ENCODE data around the gene COL4A4.
A peak's percentile ranks its signal among the peaks of the same experiment; 100 is the strongest.

Gene COL4A4

GRCh38 chr2:227161947-227162346 is 2.1 kb downstream of the COL4A4 start:
- DNase-seq (ENCODE audit: low read depth in 2 of 2): no peak

GRCh38 chr2:227160164-227160563 is 3.8 kb downstream of the COL4A4 start:
- DNase-seq (ENCODE audit: low read depth in 2 of 2): no peak

GRCh38 chr2:227154986-227155774 is 8.8 kb downstream of the COL4A4 start:
- DNase-seq (ENCODE audit: low read depth in 2 of 2): peak; percentile 72 to 76

DNA sequence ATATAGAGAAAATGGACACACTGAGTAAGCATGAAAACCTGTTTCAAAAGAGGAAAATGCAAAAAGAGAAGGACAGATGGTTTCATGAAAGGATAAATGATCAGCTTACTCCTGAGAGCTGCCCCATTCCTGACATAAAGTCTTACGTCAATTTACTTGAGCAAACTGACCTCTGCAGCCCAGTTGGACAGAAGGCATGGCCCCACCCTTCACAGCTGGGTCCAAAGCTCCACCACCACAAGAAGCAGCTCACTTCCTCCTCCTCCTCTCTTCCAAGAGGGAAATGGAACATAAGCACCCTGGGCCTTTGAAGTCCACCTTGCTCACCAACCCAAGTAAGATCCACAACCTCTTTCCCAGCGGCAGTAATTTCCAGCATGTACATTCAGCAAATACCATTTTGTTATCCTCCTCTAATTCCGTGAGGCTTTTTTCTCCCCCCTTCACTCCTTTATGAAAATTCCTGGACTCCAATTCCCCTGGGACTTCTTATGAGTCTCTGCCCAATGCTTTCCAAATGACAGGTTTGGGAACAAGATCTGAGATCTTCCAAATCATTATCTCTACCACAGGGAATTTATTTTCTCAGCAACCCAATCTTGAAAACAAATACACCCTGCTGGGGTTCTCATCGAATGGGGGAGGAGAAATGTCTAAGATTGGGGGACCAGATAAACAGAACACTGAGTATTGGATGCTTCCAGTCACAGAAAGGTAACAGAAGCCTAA is 10.1 kb downstream of the COL4A4 start:
- no peak for DNase-seq (ENCODE audit: low read depth in 2 of 2)

DNA sequence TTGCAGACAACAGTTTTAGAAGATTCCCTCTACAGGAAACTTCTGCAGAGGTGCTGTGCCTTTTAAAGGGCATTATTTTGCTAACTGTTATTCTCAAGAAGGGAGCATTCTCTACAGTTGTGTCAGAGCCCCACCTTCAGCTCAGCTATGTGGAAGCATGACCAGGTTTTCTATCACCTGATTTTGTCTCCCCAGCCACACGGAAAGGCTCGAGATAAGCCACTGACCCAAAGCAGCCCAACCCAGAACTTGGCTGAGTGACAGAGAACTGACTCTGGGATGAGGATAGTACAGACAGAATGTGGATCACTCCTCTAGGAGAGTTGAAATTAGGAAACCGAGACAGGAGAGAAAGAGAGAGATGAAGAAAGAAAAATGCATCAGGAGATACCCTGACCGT is 10.7 kb downstream of the COL4A4 start:
- no peak for DNase-seq (ENCODE audit: low read depth in 2 of 2)

DNA sequence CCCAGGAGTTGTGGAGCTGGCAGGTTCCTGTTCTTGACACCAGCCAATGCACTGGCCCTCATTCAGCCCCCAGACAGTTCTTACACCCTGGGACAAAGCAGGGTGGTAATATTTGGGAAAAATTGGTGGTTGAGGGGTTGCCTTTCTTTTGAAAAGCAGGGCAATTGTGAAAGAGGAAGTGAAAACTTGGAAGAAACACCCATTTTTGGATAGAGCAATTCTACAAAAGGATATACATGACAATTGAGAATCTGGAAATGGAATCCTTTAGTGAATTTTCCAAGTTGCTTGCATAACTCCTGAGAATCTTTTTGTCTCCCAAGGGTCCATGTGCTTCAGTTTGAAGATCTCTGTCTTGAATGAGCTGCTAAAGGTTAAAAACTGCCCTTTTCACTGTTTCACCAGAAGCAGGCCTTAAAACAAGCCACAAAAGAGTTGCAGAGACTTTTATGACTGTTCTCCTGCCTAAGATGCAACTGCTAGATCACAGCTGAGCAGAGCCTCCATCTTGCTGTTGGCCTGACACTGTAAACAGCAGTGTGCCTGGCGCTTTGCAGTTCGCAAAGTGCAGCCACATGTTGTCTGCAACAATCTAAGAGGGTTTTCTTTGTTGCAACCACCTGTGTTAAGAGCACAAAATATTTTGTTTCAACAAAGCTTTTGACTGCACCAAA is 11.8 kb downstream of the COL4A4 start:
- DNase-seq (ENCODE audit: low read depth in 2 of 2): no peak

GRCh38 chr2:227150222-227150936 is 13.6 kb downstream of the COL4A4 start:
- DNase-seq (ENCODE audit: low read depth in 2 of 2): no peak

GRCh38 chr2:227148106-227148505 is 15.9 kb downstream of the COL4A4 start:
- DNase-seq (ENCODE audit: low read depth in 2 of 2): no peak

DNA sequence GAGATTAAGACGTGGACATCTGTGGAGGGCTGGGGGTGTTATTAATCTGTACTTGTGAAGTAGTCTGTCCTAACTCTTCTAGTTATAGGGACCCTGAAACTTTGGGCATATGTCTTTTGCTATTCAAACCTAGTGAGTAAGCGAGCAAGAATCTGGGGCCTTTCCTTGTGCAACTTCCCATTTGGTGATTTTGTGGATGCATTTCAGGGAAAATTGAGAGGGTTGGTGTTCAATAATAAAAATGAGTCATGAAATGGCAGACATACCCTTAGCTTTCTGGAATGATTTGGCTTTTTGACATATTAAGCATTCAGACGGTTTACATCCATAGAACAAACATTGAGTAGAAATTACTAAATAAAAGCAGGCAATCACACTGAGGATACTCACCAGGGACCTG is 17.0 kb downstream of the COL4A4 start:
- DNase-seq (ENCODE audit: low read depth in 2 of 2): peak; percentile 41 to 50

DNA sequence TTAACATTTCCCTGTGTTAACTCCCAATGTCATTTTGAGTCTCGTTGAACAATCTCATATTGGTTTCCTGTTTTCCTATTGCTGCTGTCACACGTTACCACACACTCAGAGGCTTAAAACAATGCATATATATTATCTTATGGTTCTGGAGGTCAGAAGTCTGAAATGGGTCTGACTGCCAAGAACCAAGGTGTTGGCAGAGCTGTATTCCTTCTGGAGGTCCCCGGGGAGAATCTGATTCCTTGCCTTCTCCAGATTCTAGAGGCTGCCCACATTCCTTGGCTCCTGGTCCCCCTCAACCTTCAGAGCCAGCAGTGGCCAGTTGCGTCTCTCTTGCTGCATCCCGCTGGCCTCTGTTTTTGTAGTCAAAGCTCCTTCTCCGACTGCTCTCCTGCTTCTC is 17.5 kb downstream of the COL4A4 start:
- no peak for DNase-seq (ENCODE audit: low read depth in 2 of 2)

GRCh38 chr2:227143895-227144294 is 20.1 kb downstream of the COL4A4 start:
- DNase-seq (ENCODE audit: low read depth in 2 of 2): no peak

- no peak for DNase-seq (ENCODE audit: low read depth in 2 of 2)
These were observed 22.7 kb downstream of the COL4A4 start for GRCh38 chr2:227141301-227141700.

GRCh38 chr2:227134591-227134990 is 29.4 kb downstream of the COL4A4 start:
- DNase-seq (ENCODE audit: low read depth in 2 of 2): no peak

GRCh38 chr2:227132986-227133385 is 31.0 kb downstream of the COL4A4 start:
- no peak for DNase-seq (ENCODE audit: low read depth in 2 of 2)

- no peak for DNase-seq (ENCODE audit: low read depth in 2 of 2)
These were observed 33.4 kb downstream of the COL4A4 start for GRCh38 chr2:227130636-227131035.

- DNase-seq (ENCODE audit: low read depth in 2 of 2): no peak
These were observed 36.8 kb downstream of the COL4A4 start for GRCh38 chr2:227127201-227127600.

GRCh38 chr2:227125506-227125905 is 38.5 kb downstream of the COL4A4 start:
- DNase-seq (ENCODE audit: low read depth in 2 of 2): no peak

DNA sequence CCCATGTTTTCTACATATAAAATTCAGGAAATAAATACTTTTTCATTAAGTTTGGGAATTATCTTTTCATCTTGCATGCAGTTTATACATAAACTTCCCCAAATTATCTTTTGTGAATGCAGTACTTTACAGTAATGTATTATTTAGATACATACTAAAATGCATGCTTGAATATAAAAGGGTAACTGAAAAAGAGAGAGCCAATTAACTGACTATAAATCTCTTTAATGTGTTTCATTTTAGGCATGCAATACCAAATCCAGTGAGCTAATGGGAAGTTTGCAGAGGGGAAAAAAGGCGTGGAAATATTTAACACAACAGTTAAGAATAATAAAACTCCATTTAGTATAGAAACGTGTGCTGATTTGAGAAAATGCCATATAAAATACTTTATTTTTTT is 39.2 kb downstream of the COL4A4 start:
- no peak for DNase-seq (ENCODE audit: low read depth in 2 of 2)

DNA sequence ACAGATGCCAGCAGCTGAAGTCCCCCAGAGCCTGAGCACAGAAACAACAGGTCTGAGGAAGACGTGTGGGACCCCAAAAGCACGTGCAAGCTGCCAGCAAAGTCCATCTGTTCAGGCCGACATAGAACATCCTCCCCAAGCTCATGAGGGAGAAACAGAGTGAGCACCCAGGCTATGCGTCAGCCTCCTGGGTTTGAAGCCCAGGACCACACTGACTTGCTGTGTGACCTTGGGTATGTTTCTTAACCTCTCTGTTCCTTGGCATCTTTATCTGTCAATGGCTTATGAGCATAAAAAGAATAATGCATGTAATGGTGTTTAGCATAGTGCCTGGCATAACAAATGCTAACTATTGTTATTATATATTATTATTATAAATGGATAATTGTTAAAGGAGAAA is 40.3 kb downstream of the COL4A4 start:
- no peak for DNase-seq (ENCODE audit: low read depth in 2 of 2)

DNA sequence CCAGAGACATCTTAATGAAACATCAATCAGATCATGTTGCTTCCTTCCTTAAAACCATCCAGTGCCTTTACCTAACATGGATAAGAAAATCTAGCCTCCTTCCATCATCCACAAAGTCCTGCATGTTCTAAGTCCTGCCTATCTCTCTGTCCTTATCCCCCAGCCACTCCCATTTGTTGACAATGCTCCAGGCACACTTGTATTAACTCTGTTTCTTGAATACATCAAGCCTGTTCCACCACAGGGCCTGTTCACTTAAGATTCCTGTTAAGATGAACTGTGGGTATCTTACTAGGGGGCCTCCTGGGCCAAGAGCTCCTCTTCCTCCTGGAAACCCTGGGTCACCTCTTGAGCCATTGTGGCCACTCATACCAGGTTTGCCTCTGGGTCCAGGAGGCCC is 45.7 kb downstream of the COL4A4 start:
- no peak for DNase-seq (ENCODE audit: low read depth in 2 of 2)

- no peak for DNase-seq (ENCODE audit: low read depth in 2 of 2)
These were observed 46.2 kb downstream of the COL4A4 start for GRCh38 chr2:227117852-227118251.

GRCh38 chr2:227117027-227117426 is 47.0 kb downstream of the COL4A4 start:
- no peak for DNase-seq (ENCODE audit: low read depth in 2 of 2)

Data from fibroblast of skin of left biceps (primary cell).